SK-N-SH treated with all-trans-retinoic acid at 6 μM for 48 hours (cell line): Measurements from ENCODE around the gene ENTPD2.

Experiments used
- RARB ChIP-seq: fragments of 250-450 bp; sonication (Bioruptor Pico); IDR thresholded peaks from 2 replicates; pipeline ENCODE4 v1.8.0; 2021; ENCODE audit warnings: mild to moderate bottlenecking, moderate library complexity
- ZFP3 ChIP-seq: fragments of 250-450 bp; sonication (Bioruptor Pico); IDR thresholded peaks from 2 replicates; pipeline ENCODE4 v1.5.0; 2020; ENCODE audit warnings: mild to moderate bottlenecking, moderate library complexity
- ZFP30 ChIP-seq: fragments of 450-650 bp; formaldehyde crosslinking; IDR thresholded peaks from 2 replicates; pipeline ENCODE4 v1.5.0; 2022; ENCODE audit warnings: mild to moderate bottlenecking, moderate library complexity
- ZNF8 ChIP-seq: fragments of 450-650 bp; formaldehyde crosslinking; IDR thresholded peaks from 2 replicates; pipeline ENCODE4 v1.5.0; 2020; ENCODE audit warnings: mild to moderate bottlenecking, moderate library complexity

DNA sequence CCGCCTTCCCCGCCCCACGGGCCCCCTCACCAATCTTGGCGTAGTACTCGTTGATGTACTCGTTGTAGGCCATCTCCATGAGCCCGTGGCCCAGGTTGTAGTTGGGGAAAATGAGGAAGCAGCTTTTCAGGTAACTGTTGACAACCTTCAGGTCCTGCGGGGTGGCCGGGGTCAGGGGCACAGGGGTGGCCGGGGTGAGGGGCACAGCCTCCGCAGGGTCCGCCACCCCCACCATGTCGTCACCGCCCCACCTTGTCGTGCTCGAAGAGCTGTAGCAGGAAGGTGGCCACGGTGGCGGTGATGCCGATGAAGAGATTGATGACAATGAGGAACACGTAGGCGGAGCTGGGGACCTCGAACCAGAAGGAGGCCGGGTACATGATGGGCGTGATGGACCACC, 42.7 kb downstream of the ENTPD2 start:
- no peak for TF ChIP-seq RARB (CRISPR knock-in tag)
- no peak for TF ChIP-seq ZFP3 (CRISPR knock-in tag)
- TF ChIP-seq ZFP30 (CRISPR knock-in tag): no peak
- TF ChIP-seq ZNF8 (CRISPR knock-in tag): no peak
